GM12878 (cell line): ENCODE results near the gene FLT1. TPM values are rescaled to one million over a fixed set of nuclear protein-coding genes. Genes with fewer than 3 reads are reported as not detected.

Experiments used
- ATAC-seq: fragments of 200-7000 bp; cut with Tn5 transposase; 3 replicates; pipeline ENCODE4 v1.9.1; 2020; ENCODE audit warnings: mild to moderate bottlenecking, moderate library complexity
- BruUV-seq: library from RNA; stranded (reverse); fragments of 400-500 nt; replicated peaks from 2 replicates; lab custom pipeline; 2021; lab: Mats Ljungman, UMichigan
- CTCF ChIA-PET: fragments of 300-600 bp; sonication (Branson Sonifier 250); formaldehyde crosslinking; extraction: SDS; loops from one replicate; lab custom pipeline; 2021; ENCODE audit warnings: inconsistent platforms; lab: Yijun Ruan, JAX
- POLR2A ChIA-PET: fragments of 350-600 bp; formaldehyde crosslinking; extraction: SDS; loops from one replicate; lab custom pipeline; 2021; ENCODE audit warnings: inconsistent platforms; lab: Charles Lee
- RAD21 ChIA-PET: fragments of 300-600 bp; sonication (Branson Sonifier 250); formaldehyde crosslinking; loops from one replicate; lab custom pipeline; 2023; ENCODE audit warnings: antibody characterized with exemption; ENCODE audit not compliant: unreplicated experiment; lab: Charles Lee
- SMC1A ChIA-PET: fragments of 300-600 bp; sonication (Branson Sonifier 250); formaldehyde crosslinking; loops from one replicate; lab custom pipeline; 2023; ENCODE audit not compliant: unreplicated experiment, uncharacterized antibody; lab: Charles Lee
- DNase-seq: peaks from one replicate; pipeline ENCODE4 v3.0.0-alpha.2; 2011; ENCODE audit warnings: low read depth, low spot score
- FAIRE-seq: peaks from 3 replicates; lab custom pipeline; 2011; peaks lifted over from hg19 to GRCh38; lab: Jason Lieb, UNC
- H2AFZ ChIP-seq: 2 replicates; pipeline ENCODE4 v1.6.0; 2011; ENCODE audit warnings: low read depth, low read length, control low read depth; ENCODE audit not compliant: control insufficient read depth
- H3K27ac ChIP-seq: 2 replicates; pipeline ENCODE4 v1.5.1; 2011; ENCODE audit warnings: control low read depth; ENCODE audit not compliant: control insufficient read depth, insufficient read depth
- H3K27me3 ChIP-seq, 2 experiments: replicated peaks in 1 of 2; 2 replicates each; pipeline versions ENCODE4 v1.6.0 to v1.6.1; 2011; ENCODE audit warnings: low read length in 1 of 2; ENCODE audit not compliant: control insufficient read depth in 2 of 2, insufficient read depth in 2 of 2
- H3K36me3 ChIP-seq, 2 experiments: 2 replicates each; pipeline ENCODE4 v1.5.1; 2011; ENCODE audit warnings: low read length in 1 of 2; ENCODE audit not compliant: control insufficient read depth in 2 of 2, insufficient read depth in 2 of 2
- H3K4me1 ChIP-seq: 2 replicates; pipeline ENCODE4 v1.6.1; 2011; ENCODE audit warnings: mild to moderate bottlenecking, low read length, moderate library complexity, mixed read lengths; ENCODE audit not compliant: control insufficient read depth, insufficient read depth
- H3K4me2 ChIP-seq: 2 replicates; pipeline ENCODE4 v1.6.0; 2011; ENCODE audit warnings: control low read depth; ENCODE audit not compliant: control insufficient read depth, insufficient read depth
- H3K4me3 ChIP-seq: fragments of 200-600 bp; sonication (generic); 2 replicates; pipeline ENCODE4 v1.5.1; 2016
- H3K79me2 ChIP-seq: 2 replicates; pipeline ENCODE4 v1.6.0; 2011; ENCODE audit warnings: low read length; ENCODE audit not compliant: control insufficient read depth, insufficient read depth
- H3K9ac ChIP-seq: 2 replicates; pipeline ENCODE4 v1.8.0; 2011; ENCODE audit warnings: low read length, control low read depth, mixed read lengths; ENCODE audit not compliant: control insufficient read depth, insufficient read depth
- H3K9me3 ChIP-seq: replicated peaks from 3 replicates; pipeline ENCODE4 v1.5.1; 2011; ENCODE audit warnings: mild to moderate bottlenecking, low read length; ENCODE audit not compliant: control insufficient read depth, insufficient read depth
- H4K20me1 ChIP-seq: 2 replicates; pipeline ENCODE4 v1.6.0; 2011; ENCODE audit not compliant: control insufficient read depth, insufficient read depth
- CREM ChIP-seq: IDR thresholded peaks from 2 replicates; pipeline ENCODE4 v1.6.1; 2014; ENCODE audit warnings: antibody characterized with exemption, low read depth
- ETV6 ChIP-seq, 2 experiments: fragments of 450-650 bp in 1 of 2; IDR thresholded peaks in 1 of 2; conservative IDR thresholded peaks in 1 of 2; 2 replicates each; pipeline ENCODE4 v1.6.1; 2014; ENCODE audit warnings: antibody characterized with exemption in 1 of 2, borderline replicate concordance in 1 of 2, low read depth in 1 of 2, mild to moderate bottlenecking in 1 of 2, moderate library complexity in 1 of 2
- FOXM1 ChIP-seq: IDR thresholded peaks from 2 replicates; pipeline ENCODE4 v1.6.1; 2012; ENCODE audit warnings: low read depth, mild to moderate bottlenecking, inconsistent platforms, low read length, moderate library complexity
- JUNB ChIP-seq: IDR thresholded peaks from 2 replicates; pipeline ENCODE4 v1.6.1; 2016; ENCODE audit warnings: antibody characterized with exemption, mild to moderate bottlenecking
- NFIC ChIP-seq: IDR thresholded peaks from 2 replicates; pipeline ENCODE4 v1.6.1; 2012; ENCODE audit warnings: low read depth, mild to moderate bottlenecking, inconsistent platforms, low read length, moderate library complexity
- POLR2A ChIP-seq: IDR thresholded peaks from 2 replicates; pipeline ENCODE4 v1.6.1; 2011; ENCODE audit warnings: low read depth, mild to moderate bottlenecking, low read length
- POU2F2 ChIP-seq: IDR thresholded peaks from 3 replicates; pipeline ENCODE4 v1.6.1; 2011; ENCODE audit warnings: low read depth, mild to moderate bottlenecking, low read length, borderline replicate concordance
- RCOR1 ChIP-seq: conservative IDR thresholded peaks from 2 replicates; pipeline ENCODE4 v1.6.1; 2012; ENCODE audit warnings: low read depth, low read length, improper control_type of control experiment
- SIN3A ChIP-seq: IDR thresholded peaks from 2 replicates; pipeline ENCODE4 v1.6.1; 2012; ENCODE audit warnings: low read depth, low read length, improper control_type of control experiment
- SRF ChIP-seq, 2 experiments: IDR thresholded peaks; 2 replicates each; pipeline ENCODE4 v1.6.1; 2011; ENCODE audit warnings: low read depth in 2 of 2, low read length in 2 of 2, mild to moderate bottlenecking in 1 of 2, moderate library complexity in 1 of 2
- STAT3 ChIP-seq: IDR thresholded peaks from 2 replicates; pipeline ENCODE4 v1.6.1; 2011; ENCODE audit warnings: low read depth, low read length, improper control_type of control experiment
- WRNIP1 ChIP-seq: IDR thresholded peaks from 2 replicates; pipeline ENCODE4 v1.6.1; 2011; ENCODE audit warnings: low read depth, low read length, improper control_type of control experiment, borderline replicate concordance
- YBX1 ChIP-seq: fragments of 450-650 bp; IDR thresholded peaks from 2 replicates; pipeline ENCODE4 v1.6.1; 2016; ENCODE audit warnings: antibody characterized with exemption
- ZNF217 ChIP-seq: fragments of 450-650 bp; IDR thresholded peaks from 2 replicates; pipeline ENCODE4 v1.6.1; 2017; ENCODE audit warnings: antibody characterized with exemption, mild to moderate bottlenecking
- ZSCAN29 ChIP-seq: fragments of 450-650 bp; IDR thresholded peaks from 2 replicates; pipeline ENCODE4 v1.6.1; 2017; ENCODE audit warnings: mild to moderate bottlenecking, moderate library complexity
- WGBS: methylation state at CpG from one replicate; pipeline ENCODE4 v1.1.6; 2016; ENCODE audit warnings: low lambda C conversion rate; ENCODE audit not compliant: insufficient replicate concordance, insufficient coverage; ENCODE audit errors: missing lambda C conversion rate; 5-methylcytosine and 5-hydroxymethylcytosine counted together
- in situ Hi-C: fragments of 300-500 bp; cut with MboI; formaldehyde crosslinking; loops from 9 replicates; pipeline ENCODE4 v1.14.3; 2018; ENCODE audit warnings: mixed read lengths
- intact Hi-C: fragments of 100-400 bp; cut with micrococcal nuclease; formaldehyde crosslinking; loops from one replicate; pipeline ENCODE4 v1.14.2; 2022; ENCODE audit not compliant: unreplicated experiment
- polyA plus RNA-seq, 11 experiments: library from polyadenylated mRNA; depleted of rRNA in 4 of 11; unstranded in 6 of 11; stranded (reverse) in 5 of 11; fragments of >200 nt; fragmentation: Nextera tagmentation in 4 of 11; fragmentation: Illumina TruSeq in 1 of 11; extraction: Ambion mirVana in 4 of 11; extraction: Trizol in 1 of 11; gene quantifications; 1 replicate in 1 of 11; 2 replicates in 10 of 11; pipeline versions ENCODE4 v1.2.1 to v1.2.3, GENCODE V29; 2011 to 2016; ENCODE audit warnings: inconsistent platforms in 2 of 11, missing spikeins in 2 of 11, low read depth in 1 of 11
- total RNA-seq, 4 experiments: library from RNA; depleted of rRNA in 3 of 4; stranded (reverse); fragments of >200 nt in 3 of 4; fragmentation: Illumina TruSeq in 1 of 4; extraction: Trizol in 1 of 4; gene quantifications; 2 replicates each; pipeline versions ENCODE4 v1.2.1 to v1.2.3, GENCODE V29; 2013 to 2021
- TF ChIP-seq, protein P1 (sequence below): fragments of 150-350 bp; IDR thresholded peaks from 2 replicates; pipeline ENCODE4 v1.6.1; 2014; ENCODE audit warnings: mild to moderate bottlenecking, low read depth, low read length
- TF ChIP-seq, protein P2 (sequence below): fragments of 450-650 bp; formaldehyde crosslinking; IDR thresholded peaks from 2 replicates; pipeline ENCODE4 v1.4.0; 2020; ENCODE audit warnings: mild to moderate bottlenecking, moderate library complexity
- TF ChIP-seq, protein P3 (sequence below): IDR thresholded peaks from 2 replicates; pipeline ENCODE4 v1.6.1; 2012; ENCODE audit warnings: low read length, inconsistent platforms

Gene FLT1
- total and polyA plus RNA-seq, 10 of the 15 experiments (the other 5 are each of a cell fraction or from before 2014, with no cell fraction given) = 0.55 to 5.6 (median 0.84) TPM

GRCh38 chr13:28468023-28468915, 26.7 kb downstream of the FLT1 start:
- Histone ChIP-seq H3K4me2 (no peak overlapping the region), H3K27ac (no peak overlapping the region), H3K9me3 (peaks cover 2% of the 10 kb centered on the region; the same call in 2 of the 3 replicates), H3K4me3 (no peak overlapping the region), H2AFZ (no peak overlapping the region; the same call in 1 of the 2 replicates), H3K27me3 (no peaks in the 10 kb centered on the region), H3K36me3 (no peaks in the 10 kb centered on the region), H4K20me1 (no peaks in the 10 kb centered on the region), H3K79me2 (no peaks in the 10 kb centered on the region), H3K4me1 (no peaks in the 10 kb centered on the region), H3K9ac (no peak overlapping the region)
- ChIA-PET SMC1A (no interaction called here), RAD21 (no interaction called here), POLR2A (no interaction called here), CTCF (interaction anchor here (1.0 kb wide), 1 partner anchor 11 kb away, joined by 3 read pairs; no protein-coding TSS in a partner anchor)
- WGBS = 51% methylated on average over 7 of the region's 7 CpGs
- FAIRE-seq (peak; percentile 81), DNase-seq (peak; percentile 20), ATAC-seq (peak; percentile 36)
- intact Hi-C loops (no loop called here), in situ Hi-C loops (no loop called here)
- no TSS peak for BruUV-seq
- TF ChIP-seq STAT3 = no peak
- TF ChIP-seq POLR2A = no peak
- no peak for TF ChIP-seq SRF (IDR thresholded peaks at IDR 0.05; ENCODE audit: low read depth in 2 of 2, low read length in 2 of 2)
- TF ChIP-seq, protein P1, sequence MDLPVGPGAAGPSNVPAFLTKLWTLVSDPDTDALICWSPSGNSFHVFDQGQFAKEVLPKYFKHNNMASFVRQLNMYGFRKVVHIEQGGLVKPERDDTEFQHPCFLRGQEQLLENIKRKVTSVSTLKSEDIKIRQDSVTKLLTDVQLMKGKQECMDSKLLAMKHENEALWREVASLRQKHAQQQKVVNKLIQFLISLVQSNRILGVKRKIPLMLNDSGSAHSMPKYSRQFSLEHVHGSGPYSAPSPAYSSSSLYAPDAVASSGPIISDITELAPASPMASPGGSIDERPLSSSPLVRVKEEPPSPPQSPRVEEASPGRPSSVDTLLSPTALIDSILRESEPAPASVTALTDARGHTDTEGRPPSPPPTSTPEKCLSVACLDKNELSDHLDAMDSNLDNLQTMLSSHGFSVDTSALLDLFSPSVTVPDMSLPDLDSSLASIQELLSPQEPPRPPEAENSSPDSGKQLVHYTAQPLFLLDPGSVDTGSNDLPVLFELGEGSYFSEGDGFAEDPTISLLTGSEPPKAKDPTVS = no peak
- no peak for TF ChIP-seq WRNIP1
- TF ChIP-seq NFIC = 0 out of 2 replicates have a peak, but pooled peaks have one; percentile 32
- no peak for TF ChIP-seq POU2F2
- TF ChIP-seq, protein P2, sequence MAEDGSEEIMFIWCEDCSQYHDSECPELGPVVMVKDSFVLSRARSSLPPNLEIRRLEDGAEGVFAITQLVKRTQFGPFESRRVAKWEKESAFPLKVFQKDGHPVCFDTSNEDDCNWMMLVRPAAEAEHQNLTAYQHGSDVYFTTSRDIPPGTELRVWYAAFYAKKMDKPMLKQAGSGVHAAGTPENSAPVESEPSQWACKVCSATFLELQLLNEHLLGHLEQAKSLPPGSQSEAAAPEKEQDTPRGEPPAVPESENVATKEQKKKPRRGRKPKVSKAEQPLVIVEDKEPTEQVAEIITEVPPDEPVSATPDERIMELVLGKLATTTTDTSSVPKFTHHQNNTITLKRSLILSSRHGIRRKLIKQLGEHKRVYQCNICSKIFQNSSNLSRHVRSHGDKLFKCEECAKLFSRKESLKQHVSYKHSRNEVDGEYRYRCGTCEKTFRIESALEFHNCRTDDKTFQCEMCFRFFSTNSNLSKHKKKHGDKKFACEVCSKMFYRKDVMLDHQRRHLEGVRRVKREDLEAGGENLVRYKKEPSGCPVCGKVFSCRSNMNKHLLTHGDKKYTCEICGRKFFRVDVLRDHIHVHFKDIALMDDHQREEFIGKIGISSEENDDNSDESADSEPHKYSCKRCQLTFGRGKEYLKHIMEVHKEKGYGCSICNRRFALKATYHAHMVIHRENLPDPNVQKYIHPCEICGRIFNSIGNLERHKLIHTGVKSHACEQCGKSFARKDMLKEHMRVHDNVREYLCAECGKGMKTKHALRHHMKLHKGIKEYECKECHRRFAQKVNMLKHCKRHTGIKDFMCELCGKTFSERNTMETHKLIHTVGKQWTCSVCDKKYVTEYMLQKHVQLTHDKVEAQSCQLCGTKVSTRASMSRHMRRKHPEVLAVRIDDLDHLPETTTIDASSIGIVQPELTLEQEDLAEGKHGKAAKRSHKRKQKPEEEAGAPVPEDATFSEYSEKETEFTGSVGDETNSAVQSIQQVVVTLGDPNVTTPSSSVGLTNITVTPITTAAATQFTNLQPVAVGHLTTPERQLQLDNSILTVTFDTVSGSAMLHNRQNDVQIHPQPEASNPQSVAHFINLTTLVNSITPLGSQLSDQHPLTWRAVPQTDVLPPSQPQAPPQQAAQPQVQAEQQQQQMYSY (CRISPR knock-in tag) = no peak
- no peak for TF ChIP-seq YBX1
- no peak for TF ChIP-seq SIN3A
- TF ChIP-seq JUNB = peak; percentile 66
- TF ChIP-seq, protein P3, sequence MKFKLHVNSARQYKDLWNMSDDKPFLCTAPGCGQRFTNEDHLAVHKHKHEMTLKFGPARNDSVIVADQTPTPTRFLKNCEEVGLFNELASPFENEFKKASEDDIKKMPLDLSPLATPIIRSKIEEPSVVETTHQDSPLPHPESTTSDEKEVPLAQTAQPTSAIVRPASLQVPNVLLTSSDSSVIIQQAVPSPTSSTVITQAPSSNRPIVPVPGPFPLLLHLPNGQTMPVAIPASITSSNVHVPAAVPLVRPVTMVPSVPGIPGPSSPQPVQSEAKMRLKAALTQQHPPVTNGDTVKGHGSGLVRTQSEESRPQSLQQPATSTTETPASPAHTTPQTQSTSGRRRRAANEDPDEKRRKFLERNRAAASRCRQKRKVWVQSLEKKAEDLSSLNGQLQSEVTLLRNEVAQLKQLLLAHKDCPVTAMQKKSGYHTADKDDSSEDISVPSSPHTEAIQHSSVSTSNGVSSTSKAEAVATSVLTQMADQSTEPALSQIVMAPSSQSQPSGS = peak; percentile 45; the same call in 1 of the 2 replicates
- TF ChIP-seq ZNF217 = no peak
- no peak for TF ChIP-seq ZSCAN29
- no peak for TF ChIP-seq RCOR1
- TF ChIP-seq ETV6 (conservative IDR thresholded peaks at IDR 0.05 in 1 of 2, IDR thresholded peaks at IDR 0.05 in 1 of 2; ENCODE audit: borderline replicate concordance in 1 of 2, low read depth in 1 of 2) = peak in 1 of 2 experiments; percentile 35; a peak in 1 of 4 replicates
- TF ChIP-seq FOXM1 = peak; percentile 17; the same call in 1 of the 2 replicates
- TF ChIP-seq CREM = peak; percentile 87
